T-cell (primary cell): ENCODE results near the gene ITFG2. TPM values are rescaled to one million over a fixed set of nuclear protein-coding genes. Genes with fewer than 3 reads are reported as not detected.
"Not testable (repeated sequence)": the region's sequence is repeated elsewhere in the genome, so short reads cannot be mapped to it uniquely, and the experiment has no call there.

ENCODE experiments used
- ATAC-seq, 4 experiments: fragments of 200-7000 bp in 3 of 4; fragments of 150-1000 bp in 1 of 4; cut with Tn5 transposase; replicated peaks in 1 of 4; 1 replicate in 3 of 4; 2 replicates in 1 of 4; pipeline ENCODE4 v1.10.0; 2021; ENCODE audit warnings: moderate library complexity in 3 of 4, mild to moderate bottlenecking in 2 of 4, moderate number of reproducible peaks in 1 of 4
- CTCF ChIA-PET, 2 donors: fragments of 300-600 bp; sonication (Branson Sonifier 250); formaldehyde crosslinking; loops; one replicate each; lab custom pipeline; 2022; ENCODE audit warnings: antibody characterized with exemption in 2 of 2; lab: Charles Lee
- POLR2A ChIA-PET, 2 donors: fragments of 300-600 bp; sonication (Branson Sonifier 250); formaldehyde crosslinking; loops; one replicate each; lab custom pipeline; 2022; ENCODE audit warnings: antibody characterized with exemption in 2 of 2; lab: Charles Lee
- DNase-seq, 35 experiments: peaks; one replicate each; pipeline versions ENCODE4 v3.0.0 to v3.0.0-alpha.2; 2013 to 2023
- H3K27ac ChIP-seq: one replicate; pipeline ENCODE4 v1.5.1; 2013; ENCODE audit warnings: low read length
- H3K27me3 ChIP-seq, 2 experiments: replicated peaks in 1 of 2; 1 replicate in 1 of 2; 2 replicates in 1 of 2; pipeline versions ENCODE4 v1.6.1 to v1.7.0; 2013; ENCODE audit warnings: low read length in 1 of 2, mixed read lengths in 1 of 2; ENCODE audit not compliant: control insufficient read depth in 2 of 2, insufficient read depth in 2 of 2; ENCODE audit errors: extremely low read depth in 1 of 2
- H3K36me3 ChIP-seq, 2 donors: 1 replicate in 1 of 2; 2 replicates in 1 of 2; pipeline versions ENCODE4 v1.6.1 to v1.7.0; 2013; ENCODE audit warnings: low read length in 1 of 2; ENCODE audit not compliant: control insufficient read depth in 2 of 2, insufficient read depth in 1 of 2; ENCODE audit errors: extremely low read depth in 1 of 2
- H3K4me1 ChIP-seq, 2 experiments: 1 replicate in 1 of 2; 2 replicates in 1 of 2; pipeline versions ENCODE4 v1.6.1 to v1.7.0; 2013; ENCODE audit warnings: low read length in 2 of 2, mixed read lengths in 1 of 2; ENCODE audit not compliant: insufficient read depth in 2 of 2, control insufficient read depth in 1 of 2; ENCODE audit errors: extremely low read depth in 1 of 2
- H3K4me3 ChIP-seq, 2 donors: 1 replicate in 1 of 2; 2 replicates in 1 of 2; pipeline versions ENCODE4 v1.5.1 to v1.7.0; 2013; ENCODE audit warnings: mild to moderate bottlenecking in 2 of 2, low read length in 1 of 2, moderate library complexity in 1 of 2; ENCODE audit not compliant: control insufficient read depth in 1 of 2; ENCODE audit errors: extremely low read depth in 1 of 2
- H3K9me3 ChIP-seq: 2 replicates; pipeline ENCODE4 v1.7.0; 2013
- H3K27ac Mint-ChIP-seq, 2 donors: one replicate each; pipeline ENCODE4 v1.8.0; 2020 to 2021; ENCODE audit warnings: mild to moderate bottlenecking in 2 of 2, mixed read lengths in 2 of 2
- H3K27me3 Mint-ChIP-seq, 2 donors: one replicate each; pipeline ENCODE4 v1.8.0; 2021 to 2022; ENCODE audit warnings: mixed read lengths in 2 of 2
- H3K36me3 Mint-ChIP-seq: one replicate; pipeline ENCODE4 v1.8.0; 2021; ENCODE audit warnings: mixed read lengths
- H3K4me1 Mint-ChIP-seq, 3 donors: one replicate each; pipeline ENCODE4 v1.8.0; 2020 to 2022; ENCODE audit warnings: mixed read lengths in 3 of 3, mild to moderate bottlenecking in 1 of 3
- H3K4me3 Mint-ChIP-seq, 3 donors: one replicate each; pipeline ENCODE4 v1.8.0; 2020 to 2022; ENCODE audit warnings: mild to moderate bottlenecking in 3 of 3, mixed read lengths in 3 of 3, moderate library complexity in 3 of 3
- H3K9me3 Mint-ChIP-seq, 3 donors: one replicate each; pipeline ENCODE4 v1.8.0; 2020 to 2022; ENCODE audit warnings: mixed read lengths in 3 of 3
- WGBS: methylation state at CpG from one replicate; pipeline ENCODE4 v1.1.5; 2013; ENCODE audit warnings: missing lambda C conversion rate; ENCODE audit not compliant: insufficient coverage; 5-methylcytosine and 5-hydroxymethylcytosine counted together
- total RNA-seq, 35 experiments: library from RNA in 6 of 35; stranded (reverse) in 6 of 35; fragments of 120-200 nt in 1 of 35; gene quantifications; one replicate each; pipeline versions ENCODE4 v1.2.1 to v1.2.4 and lab custom pipeline; 2013 to 2026

The ITFG2 gene
- total RNA-seq, 5 donors from 2014 or later (not counting 1 experiment from before 2014, with no cell fraction given), result 84.5 to 111 (median 93.4) TPM

DNA sequence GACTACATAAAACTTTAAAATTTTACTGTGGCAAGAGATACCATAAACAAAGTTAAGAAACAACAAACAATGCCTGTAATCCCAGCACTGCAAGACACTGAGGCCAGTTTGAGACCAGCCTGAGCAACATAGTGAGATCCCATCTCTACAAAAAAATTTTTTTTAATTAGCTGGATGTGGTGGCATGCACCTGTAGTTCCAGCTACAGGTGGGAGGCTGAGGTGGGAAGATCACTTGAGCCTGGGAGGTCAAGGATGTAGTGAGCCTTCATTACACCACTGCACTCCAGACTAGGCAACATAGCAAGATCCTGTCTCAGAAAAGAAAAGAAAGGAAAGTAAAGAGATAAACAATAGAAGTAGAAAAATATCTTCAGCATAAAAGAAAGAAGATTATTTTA is 47.7 kb downstream of the ITFG2 start:
- Histone ChIP-seq H3K27ac (no peak overlapping the region), H3K27me3 (no peaks in the 10 kb centered on the region), H3K4me1 (no peaks in the 10 kb centered on the region), H3K36me3 (peaks cover 7 to 11% of the 10 kb centered on the region in 2 donors), H3K4me3 (no peak overlapping the region), H3K9me3 (no peaks in the 10 kb centered on the region)
- ChIA-PET CTCF (interaction anchor here in 1 of 2 donors (0.7 kb wide), 1 partner anchor 295 kb away, joined by 3 read pairs; no protein-coding TSS in a partner anchor), POLR2A (interaction anchor here in 1 of 2 donors (0.6 kb wide), 1 partner anchor 12 kb away, joined by 3 read pairs; no protein-coding TSS in a partner anchor)
- Mint-ChIP-seq H3K4me1 (no peaks in the 10 kb centered on the region), H3K9me3 (no peaks in the 10 kb centered on the region), H3K36me3 (peaks cover 22% of the 10 kb centered on the region), H3K4me3 (no peak overlapping the region), H3K27ac (no peak overlapping the region), H3K27me3 (no peaks in the 10 kb centered on the region)
- DNase-seq (no peak), ATAC-seq (no peak)

GRCh38 chr12:2862876-2863275 is 50.4 kb downstream of the ITFG2 start:
- Histone ChIP-seq H3K27me3 (no peaks in the 10 kb centered on the region), H3K4me3 (no peak overlapping the region), H3K36me3 (peaks cover 6 to 7% of the 10 kb centered on the region in 2 donors), H3K9me3 (no peaks in the 10 kb centered on the region), H3K4me1 (no peaks in the 10 kb centered on the region), H3K27ac (no peak overlapping the region)
- Mint-ChIP-seq H3K4me1 (peaks cover 0 to 3% (median 2%) of the 10 kb centered on the region in 3 donors), H3K27ac (no peak overlapping the region), H3K9me3 (no peaks in the 10 kb centered on the region), H3K27me3 (no peaks in the 10 kb centered on the region), H3K36me3 (peaks cover 13% of the 10 kb centered on the region), H3K4me3 (no peak overlapping the region)
- ChIA-PET CTCF (no interaction called here), POLR2A (interaction anchor here in 1 of 2 donors (0.6 kb wide), 1 partner anchor 11 kb away, joined by 3 read pairs; no protein-coding TSS in a partner anchor)
- no peak for ATAC-seq
- no peak for DNase-seq
- whole genome bisulfite sequencing, result 93% methylated on average over 5 of the region's 7 CpGs

DNA sequence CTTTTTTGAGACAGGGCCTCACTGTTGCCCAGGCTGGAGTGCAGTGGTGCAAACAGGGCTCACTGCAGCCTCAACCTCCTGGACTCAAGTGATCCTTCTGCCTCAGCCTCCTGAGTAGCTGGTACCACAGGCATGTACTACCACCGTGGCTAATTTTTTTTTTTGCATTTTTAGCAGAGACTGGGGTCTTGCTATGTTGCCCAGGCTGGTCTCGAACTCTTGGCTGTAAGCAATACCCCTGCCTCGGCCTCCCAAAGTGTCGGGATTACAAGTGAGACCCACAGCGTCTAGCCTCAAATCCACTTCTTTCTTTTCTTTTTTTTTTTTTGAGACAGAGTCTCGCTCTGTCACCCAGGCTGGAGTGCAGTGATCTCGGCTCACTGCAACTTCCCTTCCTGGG is 50.9 kb downstream of the ITFG2 start:
- CTCF ChIA-PET, result interaction anchor here in 1 of 2 donors (0.5 kb wide), 1 partner anchor 69 kb away, joined by 3 read pairs; no protein-coding TSS in a partner anchor
- H3K27me3 Mint-ChIP-seq, H3K4me1 ChIP-seq, H3K36me3 ChIP-seq, H3K9me3 ChIP-seq, ATAC-seq, H3K4me3 ChIP-seq, H3K27ac ChIP-seq, H3K4me3 Mint-ChIP-seq, DNase-seq, H3K4me1 Mint-ChIP-seq, H3K27me3 ChIP-seq, POLR2A ChIA-PET, H3K27ac Mint-ChIP-seq, H3K9me3 Mint-ChIP-seq: not testable (repeated sequence)
- 98% methylated on average over 5 of the region's 7 CpGs for WGBS
- H3K36me3 Mint-ChIP-seq, result peaks cover 13% of the 10 kb centered on the region

DNA sequence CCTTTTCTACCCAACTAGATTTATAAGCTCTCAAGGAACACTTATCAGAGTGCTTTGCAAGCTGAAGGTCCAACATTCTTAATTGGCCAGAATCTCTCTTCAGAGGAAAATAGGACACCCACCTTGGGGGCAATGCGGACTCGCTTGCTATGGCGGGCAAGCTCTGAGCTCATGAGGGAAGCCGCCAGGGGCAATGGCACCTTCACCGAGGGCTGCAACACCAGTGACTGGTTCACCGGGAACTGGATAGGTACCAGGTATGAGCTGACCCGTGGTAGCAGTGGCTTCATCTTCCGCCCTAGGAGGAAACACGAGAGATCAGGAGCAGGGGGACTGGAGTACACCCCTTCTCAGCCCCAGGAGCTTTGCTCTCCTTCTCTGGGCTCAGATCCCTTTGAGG is 51.7 kb downstream of the ITFG2 start:
- Histone ChIP-seq H3K4me3 (no peak overlapping the region), H3K27ac (no peak overlapping the region), H3K36me3 (no peaks in the 10 kb centered on the region), H3K9me3 (no peaks in the 10 kb centered on the region), H3K27me3 (no peaks in the 10 kb centered on the region), H3K4me1 (peaks cover 0 to 4% of the 10 kb centered on the region in 2 experiments)
- ATAC-seq (no peak), DNase-seq (no peak)
- POLR2A ChIA-PET, result no interaction called here
- CTCF ChIA-PET, result interaction anchor here (0.5 to 0.6 kb wide), 4 partner anchors 9 to 1176 kb away, joined by 3 to 5 read pairs (median 3); no protein-coding TSS in a partner anchor
- Mint-ChIP-seq H3K27me3 (no peaks in the 10 kb centered on the region), H3K4me3 (no peak overlapping the region), H3K27ac (no peak overlapping the region), H3K9me3 (no peaks in the 10 kb centered on the region), H3K4me1 (peaks cover 0 to 7% (median 5%) of the 10 kb centered on the region in 3 donors), H3K36me3 (peaks cover 13% of the 10 kb centered on the region)
- WGBS, result 97% methylated on average over 9 of the region's 9 CpGs

DNA sequence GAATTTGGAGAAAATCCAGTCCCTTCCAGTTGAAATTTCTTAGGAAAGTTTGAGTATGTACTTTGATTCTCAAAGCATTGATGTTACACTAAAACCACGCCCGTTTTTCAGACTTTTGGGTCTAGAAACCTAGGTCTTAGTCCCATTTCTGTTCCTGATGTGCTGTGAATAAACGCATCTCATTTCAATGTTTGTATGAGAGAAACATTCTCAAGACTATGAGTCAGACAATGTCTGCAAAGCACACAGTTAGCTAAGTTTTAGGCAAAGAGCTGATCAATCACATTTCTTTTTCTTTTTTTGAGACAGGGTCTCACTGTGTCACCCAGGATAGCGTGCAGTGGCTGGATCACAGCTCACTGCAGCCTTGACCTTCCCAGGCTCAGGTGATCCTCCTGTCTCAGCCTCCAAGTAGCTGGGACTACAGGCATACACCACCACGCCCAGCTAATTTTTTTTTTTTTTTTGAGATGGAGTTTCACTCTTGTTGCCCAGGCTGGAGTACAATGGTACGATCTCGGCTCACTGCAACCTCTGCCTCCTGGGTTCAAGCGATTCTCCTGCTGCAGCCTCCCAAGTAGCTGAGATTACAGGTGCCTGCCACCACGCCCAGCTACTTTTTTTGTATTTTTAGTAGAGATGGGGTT is 56.6 kb downstream of the ITFG2 start:
- H3K4me3 ChIP-seq, H3K27ac Mint-ChIP-seq, H3K27ac ChIP-seq, H3K9me3 Mint-ChIP-seq, CTCF ChIA-PET, H3K4me1 Mint-ChIP-seq, DNase-seq, H3K9me3 ChIP-seq, ATAC-seq, H3K4me1 ChIP-seq, H3K27me3 Mint-ChIP-seq, H3K36me3 Mint-ChIP-seq, H3K36me3 ChIP-seq, H3K27me3 ChIP-seq, H3K4me3 Mint-ChIP-seq: not testable (repeated sequence)
- 85% methylated on average over 3 of the region's 9 CpGs for WGBS
- POLR2A ChIA-PET, result interaction anchor here in 1 of 2 donors (0.7 kb wide), 1 partner anchor 69 kb away, joined by 6 read pairs; no protein-coding TSS in a partner anchor
